Measurements from ENCODE around the gene MAD1L1.
"Not testable (repeated sequence)": the region's sequence is repeated elsewhere in the genome, so short reads cannot be mapped to it uniquely, and the experiment has no call there.

Gene MAD1L1

DNA sequence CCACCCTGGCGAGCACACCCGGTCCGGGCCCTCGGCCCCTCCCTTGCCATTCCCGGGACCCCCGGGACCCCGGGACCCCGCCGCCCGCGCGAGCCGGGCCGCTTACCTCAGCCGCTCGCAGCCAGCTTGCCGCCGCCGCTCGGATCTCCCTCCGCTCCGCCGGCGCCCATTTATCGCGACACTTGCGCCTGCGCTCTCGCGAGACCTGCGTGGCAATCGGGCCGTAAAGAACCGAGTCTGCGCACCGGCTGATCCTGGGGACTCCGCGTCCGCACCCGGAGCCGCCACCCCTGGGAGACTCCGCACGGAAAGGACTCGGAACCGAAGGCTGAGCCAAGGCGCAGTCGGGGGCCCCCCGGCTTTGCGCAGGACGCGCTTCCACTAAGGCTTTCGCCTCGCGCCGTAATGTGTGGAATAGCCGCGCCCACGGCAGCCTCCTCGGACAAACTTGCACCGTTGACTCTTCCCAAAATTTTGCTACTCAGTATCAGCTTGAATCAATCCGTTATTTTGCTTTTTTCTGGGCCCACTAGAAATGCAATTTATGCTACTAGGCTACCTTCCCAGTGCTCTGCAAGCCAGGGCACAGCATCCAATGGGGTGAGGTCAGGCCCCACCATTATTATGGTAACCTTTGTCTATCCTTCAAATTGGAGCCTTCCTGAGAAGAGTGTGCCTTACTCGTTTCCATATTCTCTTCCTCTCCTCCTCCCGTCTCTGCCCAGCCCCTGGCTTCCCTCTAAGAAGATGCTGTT lies at the start of gene MAD1L1:
Gene MAD1L1 (minus strand): TSS at position 180 of the 755 bp plus-strand sequence. CDS start 2,812 bp downstream, outside the sequence.
- peak; percentile 70 for DNase-seq (ENCODE audit: low spot score)

DNA sequence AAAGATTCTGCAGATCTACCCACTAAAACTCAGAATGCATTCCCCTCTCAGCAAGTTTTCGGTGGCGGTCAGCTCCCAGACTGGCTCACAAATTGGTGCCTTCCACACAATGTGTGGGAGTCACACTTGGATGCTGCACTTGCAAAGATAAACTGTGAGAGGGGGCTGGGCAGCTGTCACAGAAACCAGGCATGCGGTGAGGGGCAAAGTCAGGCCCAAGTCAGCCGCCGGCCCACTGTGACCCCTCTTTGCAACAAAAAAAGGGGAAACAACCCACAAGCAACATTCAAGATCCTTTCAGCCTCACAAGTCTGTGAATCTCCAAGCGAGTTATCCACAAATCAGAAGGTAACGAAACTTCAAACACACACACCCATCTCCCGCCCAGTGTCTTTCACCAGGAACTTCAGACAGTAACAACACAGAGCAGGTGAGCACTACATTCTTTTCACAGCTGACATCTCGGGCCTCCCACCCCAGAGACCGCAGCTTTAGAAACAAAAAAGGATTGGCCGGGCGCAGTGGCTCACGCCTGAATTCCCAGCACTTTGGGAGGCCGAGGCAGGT lies 49.5 kb upstream of the MAD1L1 start:
- no peak for DNase-seq (ENCODE audit: low spot score)

DNA sequence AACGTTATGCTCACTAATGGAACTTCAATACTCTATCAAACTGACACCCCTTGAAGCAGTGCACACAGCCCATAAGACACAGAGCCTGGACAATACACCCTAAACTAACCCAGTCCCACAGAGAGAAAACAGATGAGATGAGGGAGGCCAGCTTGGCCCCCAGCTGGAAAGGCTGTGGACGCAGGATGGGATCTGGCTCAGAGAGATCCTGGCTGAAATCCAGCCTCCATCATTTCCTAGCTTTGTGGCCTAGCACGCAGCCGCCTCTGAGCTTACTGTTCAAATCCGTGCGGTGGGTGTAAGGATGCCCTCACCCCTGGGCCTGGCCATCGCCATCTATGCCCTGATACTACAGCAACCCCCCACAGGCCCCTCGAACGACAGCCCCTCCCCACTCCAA lies 48.8 kb upstream of the MAD1L1 start:
- peak; percentile 45 for DNase-seq (ENCODE audit: low spot score)

DNA sequence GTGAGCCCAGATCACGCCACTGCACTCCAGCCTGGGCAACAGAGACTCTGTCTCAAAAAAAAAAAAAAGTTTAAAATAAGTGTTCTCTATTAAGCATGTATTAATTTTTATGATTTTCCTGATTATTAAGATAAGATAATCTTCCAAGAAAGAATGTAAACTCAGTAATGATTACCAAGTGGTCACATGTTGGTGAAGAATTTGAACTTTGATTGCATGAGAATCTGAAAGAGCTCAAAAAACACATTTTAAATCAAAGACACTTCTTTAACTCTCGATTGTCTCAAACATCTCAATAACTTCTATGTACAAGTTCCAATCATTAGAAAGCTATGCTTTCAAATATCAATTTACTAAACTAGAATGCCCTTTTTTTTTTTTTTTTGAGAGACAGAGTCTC lies 47.7 kb upstream of the MAD1L1 start:
- DNase-seq (ENCODE audit: low spot score): no peak

DNA sequence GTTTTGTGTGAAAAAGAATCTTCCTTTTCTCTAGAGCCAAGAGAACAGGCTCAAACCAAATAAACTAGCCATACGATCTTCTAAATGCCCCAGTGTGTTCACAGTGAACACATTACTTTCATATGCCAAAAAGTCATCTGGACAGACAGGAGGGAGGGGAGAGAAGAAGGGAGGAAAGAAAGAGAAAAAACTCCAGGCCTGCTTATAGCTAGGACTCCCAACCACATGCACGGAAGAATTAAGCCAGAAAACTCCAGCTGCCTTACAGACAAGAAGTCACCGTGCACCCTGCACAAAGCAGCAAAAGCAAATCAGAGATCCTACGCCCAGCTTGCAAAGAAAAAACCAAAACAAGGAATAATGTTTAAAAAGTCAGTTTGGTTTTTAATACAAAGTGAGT lies 47.2 kb upstream of the MAD1L1 start:
- DNase-seq (ENCODE audit: low spot score): no peak

DNA sequence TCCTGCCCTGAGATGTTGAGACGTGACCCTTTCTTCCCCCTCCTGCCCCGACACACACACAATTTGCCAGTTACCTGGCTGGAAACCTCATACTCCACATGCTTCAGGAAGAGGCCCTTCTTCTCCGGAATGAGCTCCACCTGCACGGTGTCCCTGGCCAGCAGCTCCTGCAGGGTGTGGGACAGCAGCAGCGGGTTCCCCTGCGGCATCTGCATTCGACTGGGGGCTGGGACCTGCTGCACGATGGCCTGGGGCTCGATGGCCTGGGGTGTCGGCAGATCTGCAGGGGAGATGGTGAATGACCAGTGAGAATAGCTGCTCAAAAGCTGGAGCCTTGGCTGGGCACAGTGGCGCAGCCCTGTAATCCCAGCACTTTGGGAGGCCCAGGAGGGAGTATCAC lies 45.3 kb upstream of the MAD1L1 start:
- DNase-seq (ENCODE audit: low spot score): no peak

DNA sequence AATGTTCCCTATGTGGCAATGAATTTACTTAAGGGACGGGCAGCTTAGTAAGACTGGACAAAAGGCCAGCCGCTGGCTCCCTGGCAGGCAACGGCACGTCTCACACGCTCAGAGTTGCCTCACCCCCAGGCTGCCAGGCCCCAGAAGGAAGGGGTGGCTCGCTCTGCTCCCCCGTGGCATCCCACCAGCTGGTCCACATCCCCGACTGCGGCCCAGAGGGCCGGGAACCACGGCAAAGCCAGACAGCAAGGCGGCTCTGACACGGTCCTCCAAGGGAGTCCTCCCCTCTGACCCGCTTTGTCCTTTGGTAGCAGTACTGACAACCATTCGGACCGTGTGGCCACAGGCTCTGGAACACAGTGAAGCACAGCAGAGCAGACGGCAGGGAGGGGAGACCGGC lies 43.4 kb upstream of the MAD1L1 start:
- no peak for DNase-seq (ENCODE audit: low spot score)

DNA sequence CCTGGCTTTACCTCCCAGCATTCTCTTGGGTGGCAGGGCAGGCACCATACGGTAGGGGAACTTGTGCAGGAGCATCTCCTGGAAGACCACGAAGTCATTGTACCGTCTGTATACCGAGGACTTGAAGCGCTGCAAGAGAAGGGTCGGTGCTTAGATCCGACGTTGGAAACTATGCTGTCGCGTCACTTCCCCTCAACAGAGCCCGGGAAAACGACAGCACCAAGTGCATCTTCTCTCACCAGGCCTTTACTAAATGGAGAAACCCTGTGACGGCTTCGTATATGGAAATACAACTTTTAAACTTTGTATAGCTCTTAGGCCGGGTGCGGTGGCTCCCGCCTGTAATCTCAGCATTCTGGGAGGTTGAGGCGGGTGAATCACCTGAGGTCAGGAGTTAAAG lies 42.4 kb upstream of the MAD1L1 start:
- no peak for DNase-seq (ENCODE audit: low spot score)

DNA sequence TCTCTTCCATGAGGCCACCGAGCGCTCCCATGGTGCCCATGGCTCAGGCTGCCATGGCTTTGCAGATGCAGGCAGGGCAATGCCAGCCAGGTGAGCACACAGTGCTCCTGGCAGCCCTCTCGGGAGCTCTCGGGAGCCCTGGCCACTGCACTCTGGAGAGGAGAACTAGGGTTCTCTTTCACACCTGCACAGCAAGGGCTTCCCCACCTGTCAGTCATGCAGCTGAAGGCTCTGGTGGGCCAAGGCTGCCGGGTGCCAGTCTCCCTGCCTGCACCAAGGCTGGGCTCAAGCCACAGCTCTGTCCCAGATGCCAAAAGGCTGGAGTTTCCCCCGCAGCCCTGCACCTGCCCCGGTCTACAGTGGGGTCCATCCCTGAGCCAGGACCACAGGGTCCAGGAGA lies 41.9 kb upstream of the MAD1L1 start:
- DNase-seq (ENCODE audit: low spot score): no peak

DNA sequence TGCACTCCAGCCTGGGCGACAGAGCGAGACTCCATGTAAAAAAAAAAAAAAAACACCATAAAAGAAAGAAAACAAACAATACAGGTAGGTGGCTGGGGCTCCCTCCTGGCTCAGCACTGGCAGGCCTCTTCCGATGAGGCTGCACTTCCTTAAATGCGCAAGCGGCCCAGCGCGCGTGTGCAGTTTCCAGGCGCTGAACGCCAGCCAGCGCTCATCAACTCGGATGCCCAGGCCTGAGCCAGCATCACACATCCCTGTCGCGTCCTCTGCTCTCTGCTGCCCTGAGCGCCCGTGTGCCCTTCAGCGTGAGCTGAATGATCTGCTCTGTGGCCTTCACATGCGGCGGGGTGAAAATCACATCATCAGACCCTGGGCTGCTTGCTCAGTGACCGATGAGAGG lies 41.1 kb upstream of the MAD1L1 start:
- DNase-seq (ENCODE audit: low spot score): no peak

DNA sequence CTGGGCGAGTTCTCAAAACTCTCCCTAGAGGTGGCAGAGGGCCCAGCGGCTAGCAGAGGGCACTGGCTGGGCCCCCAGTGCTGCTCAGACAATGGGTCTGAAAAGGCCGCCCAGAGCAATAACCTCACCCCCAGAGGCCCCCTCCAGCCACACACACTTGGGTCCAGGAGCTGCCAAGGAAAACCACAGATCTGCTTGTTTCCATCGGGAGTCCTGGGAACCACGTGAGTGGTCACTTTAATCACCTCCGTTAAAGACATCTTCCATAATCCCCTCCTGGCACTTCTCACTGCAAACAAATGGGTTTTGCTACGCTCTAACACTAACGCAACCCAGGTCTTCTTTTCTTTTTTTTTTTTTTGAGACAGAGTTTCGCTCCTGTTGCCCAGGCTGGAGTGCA lies 39.3 kb upstream of the MAD1L1 start:
- DNase-seq (ENCODE audit: low spot score): no peak

DNA sequence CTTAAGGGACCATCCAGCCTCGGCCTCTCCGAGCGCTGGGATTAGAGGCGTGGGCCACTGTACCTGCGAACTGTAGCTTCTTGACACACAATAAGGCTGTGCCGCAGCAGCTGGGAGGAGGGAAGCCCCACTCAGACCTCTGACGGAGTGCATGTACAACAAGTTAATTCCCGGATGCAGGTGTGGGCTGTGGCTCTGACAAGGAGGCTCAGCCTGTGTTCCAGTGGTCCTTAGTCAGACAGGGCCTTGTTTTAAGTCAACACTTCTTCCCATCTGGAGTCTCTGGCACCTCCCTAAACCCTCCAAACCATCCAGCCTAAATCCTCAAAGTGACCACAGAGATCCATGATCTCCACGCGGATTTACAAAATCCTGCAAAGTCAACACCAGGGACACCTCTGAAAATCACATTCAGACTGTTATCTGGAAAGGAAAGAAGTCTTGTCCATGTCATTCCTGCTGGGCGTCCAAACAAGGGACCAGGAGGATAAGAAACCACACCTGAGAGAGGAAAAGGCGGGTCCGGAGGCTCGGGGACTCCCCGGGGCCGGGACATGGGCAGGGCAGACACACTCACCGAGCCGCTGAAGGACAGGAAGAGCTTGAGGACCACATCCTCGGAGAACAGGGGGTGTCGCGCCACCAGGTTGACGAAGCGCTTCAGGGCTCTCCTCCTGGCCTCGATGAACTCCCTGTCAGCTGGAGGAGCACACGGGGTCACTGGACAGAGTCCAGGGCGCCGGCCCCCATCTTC lies 38.7 kb upstream of the MAD1L1 start:
- DNase-seq (ENCODE audit: low spot score): no peak

DNA sequence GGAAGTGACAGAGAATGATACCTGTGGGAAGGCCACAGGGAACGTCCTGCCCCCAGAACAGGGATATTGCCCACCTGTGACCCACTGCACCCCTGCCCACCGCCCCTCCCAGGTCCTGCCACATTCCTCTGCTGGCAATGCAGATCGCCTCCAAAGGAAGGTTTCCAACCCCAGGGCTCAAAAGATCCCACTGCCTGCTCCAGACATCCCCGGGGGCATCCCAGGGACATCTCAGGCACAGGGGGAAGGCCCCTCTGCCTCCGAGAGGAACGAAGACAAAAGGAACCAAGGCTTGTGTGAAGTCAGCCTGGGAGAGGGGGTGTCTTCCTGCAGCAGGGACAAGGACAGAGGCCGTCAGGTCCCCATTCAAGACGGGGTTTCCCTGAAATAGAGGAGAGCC lies 37.8 kb upstream of the MAD1L1 start:
- no peak for DNase-seq (ENCODE audit: low spot score)

DNA sequence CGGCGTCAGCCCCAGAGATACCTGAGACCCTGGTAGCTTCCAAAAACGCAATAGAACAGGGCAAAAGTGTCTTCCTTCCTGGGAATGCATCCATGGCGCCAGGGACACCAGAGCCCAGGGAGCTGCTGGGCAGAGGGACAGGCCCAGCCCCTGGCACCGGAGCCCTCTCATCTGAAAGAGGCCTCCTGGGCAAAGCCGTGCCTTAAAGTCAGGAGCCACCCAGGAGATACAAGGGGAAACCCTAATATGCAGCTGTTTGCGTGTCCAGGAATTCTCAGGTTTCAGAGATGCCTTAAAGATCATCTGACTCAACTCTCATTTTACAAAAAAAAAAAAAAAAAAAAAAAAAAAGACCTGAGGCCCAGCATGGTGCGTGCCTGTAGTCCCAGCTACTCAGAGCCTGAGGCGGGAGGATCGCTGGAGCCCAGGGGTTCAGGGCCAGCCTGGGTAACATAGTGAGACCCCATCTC lies 37.3 kb upstream of the MAD1L1 start:
- no peak for DNase-seq (ENCODE audit: low spot score)

DNA sequence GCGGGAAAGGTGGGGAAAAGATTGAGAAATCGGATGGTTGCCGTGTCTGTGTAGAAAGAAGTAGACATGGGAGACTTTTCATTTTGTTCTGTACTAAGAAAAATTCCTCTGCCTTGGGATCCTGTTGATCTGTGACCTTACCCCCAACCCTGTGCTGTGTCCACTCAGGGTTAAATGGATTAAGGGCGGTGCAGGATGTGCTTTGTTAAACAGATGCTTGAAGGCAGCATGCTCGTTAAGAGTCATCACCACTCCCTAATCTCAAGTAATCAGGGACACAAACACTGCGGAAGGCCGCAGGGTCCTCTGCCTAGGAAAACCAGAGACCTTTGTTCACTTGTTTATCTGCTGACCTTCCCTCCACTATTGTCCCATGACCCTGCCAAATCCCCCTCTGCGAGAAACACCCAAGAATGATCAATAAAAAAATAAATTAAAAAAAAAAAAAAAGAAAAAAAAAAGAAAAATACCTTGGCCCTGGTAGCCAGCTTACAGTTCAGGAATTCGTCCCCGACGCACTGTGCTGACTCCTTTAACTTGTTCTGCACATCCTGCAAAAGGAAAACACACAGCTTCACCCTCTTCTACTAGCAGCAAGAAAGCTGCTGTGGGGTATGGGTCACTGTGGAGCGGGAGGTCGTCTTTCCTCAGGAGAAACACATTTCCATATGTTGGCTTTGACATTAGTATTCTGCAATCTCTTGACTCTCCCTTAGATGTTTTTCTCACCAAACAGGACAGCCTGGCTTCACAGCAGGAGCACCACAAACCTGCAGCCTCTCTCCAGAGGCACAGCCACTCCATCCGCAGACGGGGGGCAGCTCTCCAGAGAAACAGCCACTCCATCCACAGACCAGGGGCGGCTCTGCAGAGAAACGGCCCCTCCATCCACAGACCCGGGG lies 36.6 kb upstream of the MAD1L1 start:
- not testable (repeated sequence) for DNase-seq (ENCODE audit: low spot score)

DNA sequence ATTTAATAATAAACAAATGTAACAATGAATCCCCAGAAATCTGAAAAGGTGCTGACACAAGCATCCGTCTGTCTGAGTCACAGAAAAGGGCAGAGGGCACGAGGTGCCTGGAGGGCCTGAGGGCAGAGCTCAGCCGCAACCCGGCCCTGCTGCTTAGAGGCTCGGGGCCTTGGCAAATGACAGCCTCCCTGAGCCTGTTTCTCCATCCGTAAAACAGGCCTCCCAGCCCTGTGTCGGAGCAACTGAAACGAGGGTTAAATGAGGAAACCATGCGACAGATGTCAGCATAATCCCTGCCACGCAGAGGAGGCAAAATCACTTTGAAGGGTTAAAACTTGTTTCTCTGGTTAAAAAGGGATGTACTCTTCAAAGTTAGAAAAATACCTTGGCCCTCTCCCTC lies 34.2 kb upstream of the MAD1L1 start:
- no peak for DNase-seq (ENCODE audit: low spot score)

DNA sequence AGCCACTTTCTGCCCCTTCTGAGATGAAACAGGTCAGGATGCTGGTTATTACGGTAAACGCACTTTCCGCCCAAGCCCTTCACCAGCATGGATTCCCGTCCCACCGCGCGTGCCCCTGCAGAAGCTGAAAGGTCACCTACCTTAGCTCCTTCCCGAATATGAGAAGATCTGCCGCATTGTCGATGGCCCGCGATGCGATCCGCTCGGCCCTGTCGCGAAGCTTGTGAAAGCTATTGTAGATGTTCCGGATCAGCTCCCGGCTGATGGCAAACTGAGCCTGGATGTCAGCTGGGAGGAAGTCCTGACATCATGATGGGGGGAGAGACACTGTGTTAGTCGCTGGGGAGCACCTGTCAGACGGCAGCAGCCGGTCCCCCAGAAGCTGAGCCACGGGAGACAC lies 31.4 kb upstream of the MAD1L1 start:
- no peak for DNase-seq (ENCODE audit: low spot score)

DNA sequence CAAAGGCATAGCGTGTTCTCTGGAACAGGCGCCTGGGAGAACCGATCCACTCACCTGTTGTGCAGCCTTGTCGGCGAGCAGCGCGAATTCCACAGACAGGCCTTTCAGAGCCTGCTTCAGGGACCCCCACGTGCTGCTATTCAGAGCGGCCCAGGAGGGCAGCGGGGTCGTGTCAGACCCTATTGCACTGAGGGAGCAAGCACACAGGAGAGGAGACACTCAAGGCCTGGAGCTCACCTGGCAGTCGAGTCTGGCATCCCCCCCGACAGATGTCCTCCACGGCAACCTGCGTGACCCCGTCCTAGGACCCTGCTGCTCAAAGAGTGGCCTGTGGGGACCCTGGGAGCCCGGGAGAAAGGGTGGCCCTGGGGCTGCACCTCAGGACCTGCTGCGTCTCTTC lies 30.4 kb upstream of the MAD1L1 start:
- DNase-seq (ENCODE audit: low spot score): no peak

DNA sequence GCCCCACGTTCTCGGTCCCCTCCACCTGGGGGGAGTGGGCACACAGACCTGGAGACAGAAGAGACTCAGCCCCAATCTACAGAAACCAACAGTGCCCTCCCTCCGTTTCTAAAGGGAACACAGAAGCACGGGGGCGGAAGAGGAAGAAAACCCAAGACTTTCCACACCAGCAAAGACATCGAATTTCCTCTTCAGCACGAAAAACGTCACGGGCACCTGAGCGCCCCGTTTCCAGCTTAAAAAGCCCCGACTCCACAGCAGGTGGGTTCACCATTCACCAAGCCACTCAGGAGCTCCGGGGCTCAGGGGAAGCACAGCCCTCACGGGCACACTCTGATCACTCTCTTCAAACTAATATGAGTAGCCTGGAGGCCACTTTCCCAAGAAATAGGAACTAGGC lies 28.9 kb upstream of the MAD1L1 start:
- peak; percentile 70 for DNase-seq (ENCODE audit: low spot score)

DNA sequence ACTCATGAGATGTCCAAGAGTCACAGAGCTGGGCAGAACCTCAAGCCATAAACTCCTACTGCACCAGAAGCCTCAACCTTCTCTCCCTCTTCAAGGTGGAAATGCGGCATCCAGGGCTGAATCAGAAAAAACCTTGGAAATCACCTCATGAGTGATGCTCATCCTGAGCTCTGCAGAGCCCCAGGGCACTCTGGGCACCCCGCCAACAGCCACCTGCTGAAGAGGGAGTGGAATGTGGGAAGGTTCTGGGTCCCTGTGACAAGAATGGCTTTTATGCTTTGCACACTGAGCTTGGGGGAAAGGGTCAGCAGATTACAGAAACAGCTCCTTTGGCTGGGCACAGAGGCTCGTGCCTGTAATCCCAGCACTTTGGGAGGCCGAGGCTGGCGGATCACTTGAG lies 28.1 kb upstream of the MAD1L1 start:
- no peak for DNase-seq (ENCODE audit: low spot score)

DNA sequence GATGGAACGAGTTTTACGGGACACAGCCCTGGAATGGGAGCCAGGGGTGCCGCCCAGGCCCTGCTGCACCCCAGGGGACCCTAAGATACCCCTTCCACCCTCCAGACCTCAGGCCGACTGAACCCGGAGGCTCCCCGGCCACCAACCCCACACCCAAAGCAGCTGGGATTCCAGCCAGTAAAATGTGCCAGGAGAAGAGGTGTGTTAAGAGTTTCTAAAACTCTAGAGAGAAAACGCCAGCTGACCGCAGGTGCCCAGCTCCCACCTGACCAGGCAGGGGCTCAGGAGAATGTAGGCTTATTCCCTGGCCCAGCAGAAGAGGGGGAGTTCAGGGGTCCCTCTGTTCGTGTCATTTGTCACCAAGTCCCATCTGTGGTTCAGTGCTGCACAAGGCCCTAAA lies 26.7 kb upstream of the MAD1L1 start:
- no peak for DNase-seq (ENCODE audit: low spot score)
